ENCODE measurements around the gene BMP6. TPM values are rescaled to one million over a fixed set of nuclear protein-coding genes. Genes with fewer than 3 reads are reported as not detected.

The BMP6 gene
- total and polyA plus RNA-seq, 7 donors = 0.64 to 5.3 (median 2.2) TPM; not detected in 2

DNA sequence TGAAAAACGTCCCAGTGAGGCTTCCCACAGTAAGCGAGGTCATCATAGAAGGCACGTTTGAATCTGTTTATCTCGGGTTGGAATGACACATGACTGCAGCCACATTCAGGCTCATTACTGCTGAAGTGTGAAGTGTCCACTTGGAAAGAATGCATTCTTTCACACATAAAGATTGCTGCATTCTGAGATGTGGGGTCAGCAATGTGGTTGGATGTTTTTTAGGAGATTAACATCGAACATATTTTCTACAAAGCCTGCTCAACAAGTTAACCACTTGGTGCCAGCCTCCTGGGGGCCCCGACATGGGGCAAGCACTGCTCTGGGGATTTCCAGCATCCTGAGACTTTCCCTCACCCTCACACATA is 79.9 kb downstream of the BMP6 start:
- TF ChIP-seq POLR2AphosphoS5 (IDR thresholded peaks at IDR 0.05) = no peak
- no peak for TF ChIP-seq EP300 (IDR thresholded peaks at IDR 0.05)
- TF ChIP-seq POLR2A (IDR thresholded peaks at IDR 0.05) = no peak
- TF ChIP-seq CTCF (IDR thresholded peaks at IDR 0.05) = no peak
- Histone ChIP-seq H3K4me3 (no peak overlapping the region), H3K9me3 (no peaks in the 10 kb centered on the region), H3K27me3 (no peaks in the 10 kb centered on the region), H3K27ac (no peak overlapping the region), H3K36me3 (no peaks in the 10 kb centered on the region), H3K4me1 (no peaks in the 10 kb centered on the region)
- no peak for DNase-seq
- intact Hi-C loops (cut with DNase I) = no loop called here
- 27 to 49% methylated on average over 6 of the region's 6 CpGs for WGBS, 2 donors

GRCh38 chr6:7806711-7807110 is 80.8 kb downstream of the BMP6 start:
- no peak for TF ChIP-seq POLR2AphosphoS5 (IDR thresholded peaks at IDR 0.05)
- no peak for TF ChIP-seq POLR2A (IDR thresholded peaks at IDR 0.05)
- TF ChIP-seq EP300 (IDR thresholded peaks at IDR 0.05) = no peak
- no peak for TF ChIP-seq CTCF (IDR thresholded peaks at IDR 0.05)
- WGBS, 2 donors = 59 to 72% methylated on average over 1 of the region's 1 CpG
- intact Hi-C loops (cut with DNase I) = no loop called here

GRCh38 chr6:7809346-7809745 is 83.4 kb downstream of the BMP6 start:
- WGBS, 2 donors = 83 to 86% methylated on average over 7 of the region's 7 CpGs
- Histone ChIP-seq H3K9me3 (no peaks in the 10 kb centered on the region), H3K27me3 (no peaks in the 10 kb centered on the region), H3K36me3 (no peaks in the 10 kb centered on the region), H3K27ac (no peak overlapping the region), H3K4me1 (no peaks in the 10 kb centered on the region), H3K4me3 (no peak overlapping the region)
- no peak for DNase-seq
- intact Hi-C loops (cut with DNase I) = no loop called here
- no peak for TF ChIP-seq EP300 (IDR thresholded peaks at IDR 0.05)
- no peak for TF ChIP-seq CTCF (IDR thresholded peaks at IDR 0.05)
- TF ChIP-seq POLR2AphosphoS5 (IDR thresholded peaks at IDR 0.05) = no peak
- no peak for TF ChIP-seq POLR2A (IDR thresholded peaks at IDR 0.05)

More at GRCh38 chr6:7806711-7807110, 80.8 kb downstream of the BMP6 start:
- Histone ChIP-seq H3K27me3 (no peaks in the 10 kb centered on the region), H3K4me3 (no peak overlapping the region), H3K9me3 (no peaks in the 10 kb centered on the region), H3K27ac (no peak overlapping the region), H3K36me3 (no peaks in the 10 kb centered on the region), H3K4me1 (no peaks in the 10 kb centered on the region)
- DNase-seq = no peak

GRCh38 chr6:7811441-7811840 is 85.5 kb downstream of the BMP6 start:
- TF ChIP-seq EP300 (IDR thresholded peaks at IDR 0.05) (no peak), POLR2AphosphoS5 (IDR thresholded peaks at IDR 0.05) (no peak), POLR2A (IDR thresholded peaks at IDR 0.05) (no peak), CTCF (IDR thresholded peaks at IDR 0.05) (no peak)
- WGBS, 2 donors = 69 to 72% methylated on average over 9 of the region's 9 CpGs
- Histone ChIP-seq H3K36me3 (no peaks in the 10 kb centered on the region), H3K4me1 (no peaks in the 10 kb centered on the region), H3K9me3 (no peaks in the 10 kb centered on the region), H3K27ac (no peak overlapping the region), H3K27me3 (no peaks in the 10 kb centered on the region), H3K4me3 (no peak overlapping the region)
- intact Hi-C loops (cut with DNase I) = no loop called here
- DNase-seq = no peak

DNA sequence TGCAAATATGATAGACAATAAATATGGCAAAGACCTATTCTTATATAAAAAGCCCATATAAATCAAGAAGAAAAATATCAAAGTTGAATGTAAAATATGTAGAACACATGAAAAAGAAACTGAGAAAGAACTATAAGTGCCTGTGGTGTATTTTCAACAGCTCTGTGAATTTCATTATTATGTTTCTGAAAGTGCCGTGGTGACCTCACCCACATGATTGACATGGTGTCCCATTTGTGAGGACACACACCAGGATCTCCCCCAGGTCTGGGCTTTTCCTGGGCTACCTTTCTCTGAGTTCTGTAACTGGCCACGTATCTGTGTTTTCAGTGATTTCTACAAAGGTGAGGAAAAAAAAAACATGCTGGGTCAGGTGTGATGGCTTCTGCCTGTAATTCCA is 86.7 kb downstream of the BMP6 start:
- intact Hi-C loops (cut with DNase I) = no loop called here
- Histone ChIP-seq H3K9me3 (no peaks in the 10 kb centered on the region), H3K27ac (no peak overlapping the region), H3K36me3 (no peaks in the 10 kb centered on the region), H3K4me3 (no peak overlapping the region), H3K27me3 (no peaks in the 10 kb centered on the region), H3K4me1 (no peaks in the 10 kb centered on the region)
- no peak for DNase-seq
- 65 to 72% methylated on average over 2 of the region's 2 CpGs for WGBS, 2 donors
- TF ChIP-seq POLR2A (IDR thresholded peaks at IDR 0.05) (no peak), POLR2AphosphoS5 (IDR thresholded peaks at IDR 0.05) (no peak), EP300 (IDR thresholded peaks at IDR 0.05) (no peak), CTCF (IDR thresholded peaks at IDR 0.05) (no peak)

All from sigmoid colon (tissue), 7 donors.